Measurements from ENCODE around the gene GPC4.
"Not testable (repeated sequence)": the region's sequence is repeated elsewhere in the genome, so short reads cannot be mapped to it uniquely, and the experiment has no call there.

Gene GPC4

GRCh38 chrX:133321451-133321850, 93.8 kb downstream of the GPC4 start:
- no peak overlapping the region for H3K4me3 ChIP-seq (ENCODE audit: low read length)
- no peak for TF ChIP-seq ZNF274 (IDR thresholded peaks at IDR 0.05; ENCODE audit: low read depth, low read length)

DNA sequence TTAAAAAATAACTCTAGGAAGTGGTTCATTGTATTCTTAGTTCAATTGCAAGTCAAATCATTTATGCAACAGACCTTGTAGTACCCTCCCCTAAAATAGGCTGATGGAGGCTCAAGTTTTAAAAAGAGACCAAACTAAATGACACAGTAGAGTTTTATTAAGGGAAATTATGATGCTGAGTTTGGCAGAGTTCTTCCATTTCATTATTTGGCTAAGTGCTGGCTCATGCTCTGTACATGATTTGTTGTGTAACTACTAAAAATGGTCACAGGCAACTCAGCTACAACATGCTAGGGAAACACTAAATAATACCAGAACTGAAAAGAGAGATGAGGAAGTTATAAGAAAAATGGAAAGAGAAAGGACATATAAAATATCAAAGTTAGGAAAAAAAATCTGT, 101.0 kb downstream of the GPC4 start:
- TF ChIP-seq ZNF274 (IDR thresholded peaks at IDR 0.05; ENCODE audit: low read depth, low read length) = no peak
- no peak overlapping the region for H3K4me3 ChIP-seq (ENCODE audit: low read length)

DNA sequence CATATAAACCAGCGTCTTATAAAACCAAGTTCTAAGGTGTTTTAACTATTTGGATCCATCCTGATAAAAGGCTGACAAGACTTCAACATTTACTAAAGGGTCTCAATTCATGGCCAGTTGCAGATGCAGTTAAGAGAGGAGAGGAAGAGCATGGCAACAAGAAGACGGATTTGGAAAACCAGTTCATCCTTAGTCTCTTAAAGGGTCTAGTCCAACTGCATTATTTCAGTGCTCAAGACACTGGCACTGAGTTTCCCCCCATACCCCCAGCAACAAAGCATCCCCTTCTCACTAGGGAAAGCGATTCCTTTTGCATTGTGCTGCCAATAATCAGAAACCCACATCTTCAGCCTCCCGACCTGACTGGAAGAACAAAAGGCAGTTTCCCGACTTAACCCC, 106.8 kb downstream of the GPC4 start:
- no peak overlapping the region for H3K4me3 ChIP-seq (ENCODE audit: low read length)
- no peak for TF ChIP-seq ZNF274 (IDR thresholded peaks at IDR 0.05; ENCODE audit: low read depth, low read length)

- H3K4me3 ChIP-seq (ENCODE audit: low read length) = no peak overlapping the region
- TF ChIP-seq ZNF274 (IDR thresholded peaks at IDR 0.05; ENCODE audit: low read depth, low read length) = no peak
These were observed 107.4 kb downstream of the GPC4 start for GRCh38 chrX:133307637-133308498.

GRCh38 chrX:133307094-133307493, 108.2 kb downstream of the GPC4 start:
- no peak overlapping the region for H3K4me3 ChIP-seq (ENCODE audit: low read length)
- no peak for TF ChIP-seq ZNF274 (IDR thresholded peaks at IDR 0.05; ENCODE audit: low read depth, low read length)

DNA sequence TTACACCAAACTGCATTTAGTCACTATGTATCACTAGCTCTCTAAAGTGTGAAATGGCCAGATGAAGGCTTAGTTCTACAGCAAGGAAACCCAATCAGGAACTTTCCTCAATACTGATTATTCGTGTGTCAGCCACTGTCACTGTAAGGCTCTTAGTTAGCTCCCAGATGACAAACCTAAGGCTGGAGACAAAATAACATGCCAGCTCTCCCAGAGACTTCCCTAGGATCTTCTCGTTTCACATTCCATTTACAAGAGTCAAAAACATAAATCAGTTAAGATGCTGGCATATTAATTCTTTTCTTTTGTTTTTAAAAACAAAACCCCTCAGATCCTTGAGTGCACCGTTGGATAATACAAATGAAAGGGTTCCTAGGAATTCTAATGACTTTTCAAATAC, 109.0 kb downstream of the GPC4 start:
- no peak overlapping the region for H3K4me3 ChIP-seq (ENCODE audit: low read length)
- TF ChIP-seq ZNF274 (IDR thresholded peaks at IDR 0.05; ENCODE audit: low read depth, low read length) = no peak

GRCh38 chrX:133305348-133305747, 109.9 kb downstream of the GPC4 start:
- TF ChIP-seq ZNF274 (IDR thresholded peaks at IDR 0.05; ENCODE audit: low read depth, low read length) = no peak
- no peak overlapping the region for H3K4me3 ChIP-seq (ENCODE audit: low read length)

DNA sequence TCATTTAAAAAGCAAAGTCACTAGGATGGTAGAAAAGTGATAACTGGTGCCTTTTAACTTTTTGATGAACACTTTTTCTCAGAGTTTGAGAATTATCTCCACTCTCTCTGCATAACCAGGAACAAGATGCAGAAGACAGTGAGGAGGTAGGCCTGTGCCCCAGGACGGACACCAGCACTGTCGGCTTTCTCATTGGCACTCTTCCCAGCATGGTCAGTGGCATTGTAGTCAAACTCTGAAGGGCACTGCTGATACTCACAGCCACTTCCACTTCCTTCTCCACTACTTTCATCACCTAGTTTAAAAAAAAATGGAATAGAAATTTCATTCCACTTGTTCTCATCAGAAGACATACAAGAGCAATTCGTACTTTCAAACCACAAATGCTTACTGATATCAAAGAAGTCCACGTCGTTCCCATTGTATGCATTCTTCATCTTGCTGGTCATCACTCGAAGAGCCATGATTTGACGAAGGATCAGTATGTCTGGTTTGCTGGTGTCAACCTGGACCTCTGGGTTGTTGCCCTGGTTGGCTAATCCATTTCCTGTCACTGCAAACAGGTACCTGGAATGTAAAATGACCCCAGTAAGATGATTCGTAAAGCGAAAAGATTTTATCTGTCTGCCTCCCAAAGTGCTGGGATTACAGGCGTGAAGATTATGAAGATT, 112.4 kb downstream of the GPC4 start:
- no peak overlapping the region for H3K4me3 ChIP-seq (ENCODE audit: low read length)
- no peak for TF ChIP-seq ZNF274 (IDR thresholded peaks at IDR 0.05; ENCODE audit: low read depth, low read length)

- TF ChIP-seq ZNF274 (IDR thresholded peaks at IDR 0.05; ENCODE audit: low read depth, low read length) = no peak
- H3K4me3 ChIP-seq (ENCODE audit: low read length) = no peak overlapping the region
These were observed 114.7 kb downstream of the GPC4 start for GRCh38 chrX:133300591-133300990.

DNA sequence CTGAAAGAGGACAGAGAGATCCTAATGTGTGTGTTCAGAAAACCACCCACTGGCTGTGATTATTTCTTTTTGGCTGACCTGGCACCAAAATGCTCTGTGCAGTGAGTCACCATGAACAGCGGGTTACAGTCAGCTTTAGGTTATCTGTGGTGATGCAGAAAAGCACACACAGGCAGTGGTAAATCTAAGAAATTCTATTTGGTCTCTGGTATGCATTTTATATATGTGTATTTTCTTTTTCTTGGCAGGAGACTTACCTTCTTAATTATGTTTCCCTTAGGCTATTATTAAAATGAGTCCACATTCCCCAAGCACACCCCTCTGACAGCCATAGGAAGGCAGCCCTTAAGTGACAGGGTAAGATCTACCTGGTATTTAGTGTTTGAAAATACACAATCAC, 118.0 kb downstream of the GPC4 start:
- no peak overlapping the region for H3K4me3 ChIP-seq (ENCODE audit: low read length)

GRCh38 chrX:133294126-133294525, 121.2 kb downstream of the GPC4 start:
- no peak for TF ChIP-seq ZNF274 (IDR thresholded peaks at IDR 0.05; ENCODE audit: low read depth, low read length)
- no peak overlapping the region for H3K4me3 ChIP-seq (ENCODE audit: low read length)

More for the DNA sequence above, 118.0 kb downstream of the GPC4 start:
- no peak for TF ChIP-seq ZNF274 (IDR thresholded peaks at IDR 0.05; ENCODE audit: low read depth, low read length)

GRCh38 chrX:133290076-133290475, 125.2 kb downstream of the GPC4 start:
- H3K4me3 ChIP-seq (ENCODE audit: low read length) = no peak overlapping the region
- TF ChIP-seq ZNF274 (IDR thresholded peaks at IDR 0.05; ENCODE audit: low read depth, low read length) = no peak

DNA sequence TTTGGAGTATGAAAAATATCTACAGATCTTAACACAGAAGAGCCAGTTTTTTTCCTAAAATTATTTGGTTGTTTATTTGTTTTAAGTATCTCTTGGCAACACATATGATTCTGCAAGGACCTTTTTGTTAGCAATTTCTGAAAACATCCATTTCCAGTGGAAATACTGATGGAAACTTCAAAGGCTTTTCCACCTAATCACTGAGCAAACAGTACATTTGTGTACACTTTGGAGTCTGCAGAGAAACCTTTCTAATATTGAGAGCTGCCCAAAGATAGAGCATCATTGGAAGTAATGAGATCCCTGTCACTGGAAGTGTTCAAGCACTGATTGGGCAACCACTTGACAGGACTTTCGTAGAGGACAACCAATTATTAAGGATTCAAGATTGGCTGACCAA, 127.4 kb downstream of the GPC4 start:
- no peak overlapping the region for H3K4me3 ChIP-seq (ENCODE audit: low read length)
- TF ChIP-seq ZNF274 (IDR thresholded peaks at IDR 0.05; ENCODE audit: low read depth, low read length) = no peak

GRCh38 chrX:133285341-133285740, 129.9 kb downstream of the GPC4 start:
- no peak for TF ChIP-seq ZNF274 (IDR thresholded peaks at IDR 0.05; ENCODE audit: low read depth, low read length)
- H3K4me3 ChIP-seq (ENCODE audit: low read length) = no peak overlapping the region

GRCh38 chrX:133279112-133279730, 136.1 kb downstream of the GPC4 start:
- not testable (repeated sequence) for H3K4me3 ChIP-seq (ENCODE audit: low read length)
